IMR-90 (cell line): ENCODE measurements around the gene IFIH1. TPM values are rescaled to one million over a fixed set of nuclear protein-coding genes. Genes with fewer than 3 reads are reported as not detected.

Experiments
- ATAC-seq: fragments of 200-7000 bp; cut with Tn5 transposase; 2 replicates; pipeline ENCODE4 v1.9.1; 2020; ENCODE audit warnings: low read depth, mild to moderate bottlenecking, moderate library complexity
- BruUV-seq: library from RNA; stranded (reverse); fragments of 400-500 nt; replicated peaks from 2 replicates; lab custom pipeline; 2021; lab: Mats Ljungman, UMichigan
- CTCF ChIA-PET: fragments of 300-600 bp; formaldehyde crosslinking; extraction: SDS; loops from one replicate; lab custom pipeline; 2021; ENCODE audit warnings: antibody characterized with exemption; lab: Yijun Ruan, JAX
- POLR2A ChIA-PET: fragments of 300-600 bp; sonication (Branson Sonifier 250); formaldehyde crosslinking; loops from one replicate; lab custom pipeline; 2022; ENCODE audit warnings: antibody characterized with exemption; ENCODE audit not compliant: unreplicated experiment; lab: Charles Lee
- DNase-seq: peaks from one replicate; pipeline ENCODE4 v3.0.0; 2013
- H2AFZ ChIP-seq: replicated peaks from 2 replicates; pipeline ENCODE3; 2013; ENCODE audit warnings: low read length, mild to moderate bottlenecking; ENCODE audit not compliant: poor library complexity
- H2AK5ac ChIP-seq: 2 replicates; pipeline ENCODE4 v1.6.1; 2013; ENCODE audit warnings: low read depth, low read length, inconsistent platforms
- H2AK9ac ChIP-seq: replicated peaks from 2 replicates; pipeline ENCODE3; 2013; ENCODE audit warnings: mild to moderate bottlenecking, low read depth, low read length, moderate library complexity; ENCODE audit not compliant: poor library complexity
- H2BK120ac ChIP-seq: 2 replicates; pipeline ENCODE4 v1.6.1; 2013; ENCODE audit warnings: low read depth, low read length, inconsistent platforms
- H2BK15ac ChIP-seq: 3 replicates; pipeline ENCODE4 v1.6.1; 2013; ENCODE audit warnings: low read depth, low read length, inconsistent platforms
- H2BK20ac ChIP-seq: 2 replicates; pipeline ENCODE4 v1.6.1; 2013; ENCODE audit warnings: low read depth, mild to moderate bottlenecking, inconsistent platforms, low read length, moderate library complexity
- H2BK5ac ChIP-seq: 2 replicates; pipeline ENCODE4 v1.6.1; 2013; ENCODE audit warnings: mild to moderate bottlenecking, low read depth, low read length, inconsistent platforms; ENCODE audit not compliant: poor library complexity, severe bottlenecking
- H3K14ac ChIP-seq: replicated peaks from 2 replicates; pipeline ENCODE4 v1.6.1; 2013; ENCODE audit warnings: low read depth, low read length, inconsistent platforms
- H3K18ac ChIP-seq: 2 replicates; pipeline ENCODE4 v1.6.1; 2013; ENCODE audit warnings: low read depth, low read length, control low read depth
- H3K23ac ChIP-seq: 2 replicates; pipeline ENCODE4 v1.6.1; 2013; ENCODE audit warnings: low read depth, low read length, inconsistent platforms
- H3K27ac ChIP-seq: 2 replicates; pipeline ENCODE4 v1.5.1; 2013; ENCODE audit warnings: mild to moderate bottlenecking, control low read depth, low read length; ENCODE audit not compliant: insufficient read depth
- H3K27me3 ChIP-seq: 2 replicates; pipeline ENCODE4 v1.6.1; 2013; ENCODE audit warnings: low read length; ENCODE audit not compliant: control insufficient read depth, insufficient read depth
- H3K36me3 ChIP-seq: 2 replicates; pipeline ENCODE4 v1.6.1; 2013; ENCODE audit warnings: low read length, mixed read lengths; ENCODE audit not compliant: control insufficient read depth, insufficient read depth
- H3K4ac ChIP-seq: 2 replicates; pipeline ENCODE4 v1.6.1; 2013; ENCODE audit warnings: low read depth, low read length, inconsistent platforms
- H3K4me1 ChIP-seq: 2 replicates; pipeline ENCODE4 v1.6.1; 2013; ENCODE audit warnings: low read length, mixed read lengths; ENCODE audit not compliant: control insufficient read depth, insufficient read depth
- H3K4me2 ChIP-seq: 2 replicates; pipeline ENCODE4 v1.6.1; 2013; ENCODE audit warnings: low read depth, mild to moderate bottlenecking, control low read depth, low read length, moderate library complexity
- H3K4me3 ChIP-seq: 2 replicates; pipeline ENCODE4 v1.5.1; 2013; ENCODE audit warnings: low read depth, mild to moderate bottlenecking, control low read depth, low read length, moderate library complexity; ENCODE audit not compliant: insufficient read depth
- H3K56ac ChIP-seq: 2 replicates; pipeline ENCODE4 v1.6.1; 2013; ENCODE audit warnings: low read length, inconsistent platforms; ENCODE audit not compliant: insufficient read depth; ENCODE audit errors: extremely low read depth
- H3K79me1 ChIP-seq, 2 experiments: 2 replicates each; pipeline ENCODE4 v1.6.1; 2013; ENCODE audit warnings: low read length in 2 of 2, inconsistent platforms in 1 of 2, low read depth in 1 of 2
- H3K9ac ChIP-seq: 2 replicates; pipeline ENCODE4 v1.6.1; 2013; ENCODE audit warnings: low read depth, low read length, control low read depth
- H3K9me1 ChIP-seq: 2 replicates; pipeline ENCODE4 v1.6.1; 2013; ENCODE audit warnings: low read length, inconsistent platforms; ENCODE audit not compliant: insufficient read depth
- H3K9me3 ChIP-seq: 2 replicates; pipeline ENCODE4 v1.6.1; 2013; ENCODE audit warnings: low read length; ENCODE audit not compliant: control insufficient read depth, insufficient read depth
- H4K20me1 ChIP-seq: 2 replicates; pipeline ENCODE4 v1.6.1; 2013; ENCODE audit warnings: low read length, inconsistent platforms; ENCODE audit not compliant: insufficient read depth
- H4K5ac ChIP-seq: 2 replicates; pipeline ENCODE4 v1.6.1; 2013; ENCODE audit warnings: mild to moderate bottlenecking, low read depth, low read length, control low read depth
- H4K8ac ChIP-seq, 2 experiments: 2 replicates each; pipeline ENCODE4 v1.6.1; 2013; ENCODE audit warnings: low read depth in 2 of 2, low read length in 2 of 2, control low read depth in 1 of 2, inconsistent platforms in 1 of 2
- H4K91ac ChIP-seq: 2 replicates; pipeline ENCODE4 v1.6.1; 2013; ENCODE audit warnings: low read depth, low read length, inconsistent platforms; ENCODE audit not compliant: insufficient read depth
- CEBPB ChIP-seq: IDR thresholded peaks from 2 replicates; pipeline ENCODE4 v1.6.1; 2012; ENCODE audit warnings: low read depth, low read length, improper control_type of control experiment
- CHD1 ChIP-seq: IDR thresholded peaks from 2 replicates; pipeline ENCODE4 v1.6.1; 2012; ENCODE audit warnings: low read depth, low read length, improper control_type of control experiment
- CTCF ChIP-seq: conservative IDR thresholded peaks from 2 replicates; pipeline ENCODE4 v1.5.1; 2012; ENCODE audit warnings: mild to moderate bottlenecking, low read depth, low read length, improper control_type of control experiment
- ELK1 ChIP-seq: fragments of 150-350 bp; IDR thresholded peaks from 2 replicates; pipeline ENCODE4 v1.6.1; 2016; ENCODE audit warnings: low read depth, mild to moderate bottlenecking, low read length, moderate library complexity, borderline replicate concordance
- FOS ChIP-seq: fragments of 150-350 bp; IDR thresholded peaks from 2 replicates; pipeline ENCODE4 v1.6.1; 2016; ENCODE audit warnings: low read depth, low read length
- MAFK ChIP-seq: IDR thresholded peaks from 2 replicates; pipeline ENCODE4 v1.6.1; 2012; ENCODE audit warnings: low read depth, low read length, improper control_type of control experiment
- NFE2L2 ChIP-seq: fragments of 150-350 bp; IDR thresholded peaks from 2 replicates; pipeline ENCODE4 v1.6.1; 2016; ENCODE audit warnings: low read depth, mild to moderate bottlenecking, low read length
- POLR2A ChIP-seq: IDR thresholded peaks from 2 replicates; pipeline ENCODE4 v1.6.1; 2012; ENCODE audit warnings: mild to moderate bottlenecking, low read depth, low read length
- RAD21 ChIP-seq: IDR thresholded peaks from 2 replicates; pipeline ENCODE4 v1.6.1; 2012; ENCODE audit warnings: low read length, improper control_type of control experiment
- RFX5 ChIP-seq: IDR thresholded peaks from 2 replicates; pipeline ENCODE4 v1.8.0; 2012; ENCODE audit warnings: low read depth, mild to moderate bottlenecking, low read length, moderate library complexity
- SMC3 ChIP-seq: fragments of 150-350 bp; IDR thresholded peaks from 2 replicates; pipeline ENCODE4 v1.6.1; 2016; ENCODE audit warnings: low read depth, mild to moderate bottlenecking, antibody characterized with exemption, low read length, moderate library complexity
- USF2 ChIP-seq: fragments of 150-350 bp; IDR thresholded peaks from 2 replicates; pipeline ENCODE4 v1.6.1; 2017; ENCODE audit warnings: mild to moderate bottlenecking, antibody characterized with exemption, low read length, low read depth
- WGBS, 2 experiments: methylation state at CpG; one replicate each; pipeline versions ENCODE4 v1.1.5 to v1.1.7; 2013; ENCODE audit warnings: missing lambda C conversion rate in 2 of 2; ENCODE audit not compliant: insufficient read length in 1 of 2; ENCODE audit errors: extremely low coverage in 2 of 2; 5-methylcytosine and 5-hydroxymethylcytosine counted together
- dilution Hi-C: fragments of 300-500 bp; cut with HindIII; formaldehyde crosslinking; loops from one replicate; pipeline ENCODE4 v1.14.3; 2018; ENCODE audit warnings: low sequenced_read_pairs; ENCODE audit not compliant: unreplicated experiment
- in situ Hi-C: fragments of 300-500 bp; cut with MboI; formaldehyde crosslinking; loops from 3 replicates; pipeline ENCODE4 v1.14.3; 2019; ENCODE audit warnings: low sequenced_read_pairs, inconsistent platforms, mixed read lengths
- intact Hi-C: fragments of 100-400 bp; cut with micrococcal nuclease; formaldehyde crosslinking; loops from 2 replicates; pipeline ENCODE4 v1.10.0; 2022
- polyA plus RNA-seq, 3 experiments: library from polyadenylated mRNA; depleted of rRNA; stranded (reverse); fragments of >200 nt; gene quantifications; 2 replicates each; pipeline ENCODE4 v1.2.3, GENCODE V29; 2012; ENCODE audit warnings: low replicate concordance in 1 of 3
- total RNA-seq: library from RNA; depleted of rRNA; stranded (reverse); fragments of >200 nt; gene quantifications from 2 replicates; pipeline ENCODE4 v1.2.3, GENCODE V29; 2012

IFIH1 gene
- total and polyA plus RNA-seq, 2 of the 4 experiments (the other 2 are of a cell fraction) = 1.3 to 1.4 TPM

DNA sequence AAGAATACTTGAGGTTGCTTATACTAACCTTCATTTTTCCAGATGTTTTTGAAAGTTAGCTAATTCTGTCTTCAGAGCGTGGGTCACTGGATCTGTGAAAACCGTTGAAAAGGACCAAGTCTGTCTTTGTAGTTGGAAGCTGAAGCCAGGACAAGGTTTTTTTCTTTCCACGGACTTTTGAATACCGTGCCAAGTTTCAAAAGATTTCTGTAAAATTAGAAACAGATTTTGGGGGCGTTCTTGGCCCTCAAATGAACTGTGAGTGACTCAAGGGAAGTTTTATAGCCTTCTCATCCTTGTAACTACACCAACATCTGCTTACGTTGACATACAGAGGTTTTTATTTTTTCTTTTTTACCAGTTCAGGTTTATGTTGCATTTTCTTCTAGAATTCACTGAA lies 75.2 kb downstream of the IFIH1 start, which contains the start of gene FAP:
TSS of gene FAP (minus strand) at position 152 of the 400 bp plus-strand sequence. CDS start at position 34, 118 bp downstream.
- Histone ChIP-seq H2AFZ (no peak within 1 kb of the TSS), H3K36me3 (peaks cover 6% of the 10 kb centered on the region), H4K20me1 (no peaks in the 10 kb centered on the region), H3K4ac (peak within 1 kb of the TSS; percentile 83), H3K23ac (peak within 1 kb of the TSS; percentile 92), H2BK5ac (peak within 1 kb of the TSS; percentile 97), H4K8ac (peak within 1 kb of the TSS; percentile 45 to 94), H3K79me1 (peaks cover 14 to 19% of the 10 kb centered on the region in 2 experiments), H2AK5ac (peak within 1 kb of the TSS; percentile 35; the same call in 1 of the 2 replicates), H2AK9ac (no peak within 1 kb of the TSS), H3K4me1 (peaks cover 16% of the 10 kb centered on the region), H3K4me2 (peak within 1 kb of the TSS; percentile 91), H3K14ac (peak within 1 kb of the TSS; percentile 86), H3K27me3 (no peaks in the 10 kb centered on the region), H3K56ac (peak within 1 kb of the TSS; percentile 88), H2BK20ac (peak within 1 kb of the TSS; percentile 89), H2BK15ac (peak within 1 kb of the TSS; percentile 79; the same call in 2 of the 3 replicates), H3K18ac (peak within 1 kb of the TSS; percentile 97), H3K4me3 (peak within 1 kb of the TSS; percentile 72), H4K91ac (peak within 1 kb of the TSS; percentile 91), H3K27ac (peak within 1 kb of the TSS; percentile 98), H3K9me3 (no peaks in the 10 kb centered on the region), H3K9ac (peak within 1 kb of the TSS; percentile 97), H3K9me1 (peaks cover 11% of the 10 kb centered on the region), H2BK120ac (peak within 1 kb of the TSS; percentile 96), H4K5ac (peak within 1 kb of the TSS; percentile 96)
- no TSS peak for BruUV-seq
- in situ Hi-C loops (no loop called here), intact Hi-C loops (loop anchor here (5.0 kb wide), 2 partner anchors 46 to 171 kb away; partner anchors contain the start of gene DPP4), dilution Hi-C loops (no loop called here)
- DNase-seq = peak; percentile 95
- WGBS, 2 experiments = no CpG with 5 or more reads among the region's 6 CpGs
- POLR2A ChIA-PET = no interaction called here
- CTCF ChIA-PET = interaction anchor here (1.8 to 3.4 kb wide), 2 partner anchors 23 to 55 kb away, joined by 8 to 9 read pairs; no protein-coding TSS in a partner anchor
- no peak for TF ChIP-seq CHD1
- TF ChIP-seq MAFK = peak; percentile 27; the same call in 1 of the 2 replicates
- TF ChIP-seq ELK1 = no peak
- 0 out of 2 replicates have a peak, but pooled peaks have one; percentile 57 for TF ChIP-seq FOS
- TF ChIP-seq RAD21 = no peak
- 0 out of 2 replicates have a peak, but pooled peaks have one; percentile 3 for TF ChIP-seq CEBPB
- TF ChIP-seq CTCF = no peak
- no peak; the same call in none of the 2 replicates for TF ChIP-seq POLR2A
- peak; percentile 63 for TF ChIP-seq NFE2L2
- no peak for TF ChIP-seq SMC3
- TF ChIP-seq USF2 = no peak
- no peak for TF ChIP-seq RFX5
- peak; percentile 18 for ATAC-seq
